HEK293 (cell line): Measurements from ENCODE around the gene HPDL.

Source experiments
- CTCF ChIA-PET: fragments of 350-600 bp; formaldehyde crosslinking; extraction: SDS; loops from one replicate; lab custom pipeline; 2021; ENCODE audit warnings: antibody characterized with exemption; lab: Yijun Ruan, JAX
- POLR2A ChIA-PET: fragments of 300-600 bp; formaldehyde crosslinking; extraction: SDS; loops from one replicate; lab custom pipeline; 2020; ENCODE audit warnings: antibody characterized with exemption, inconsistent platforms; lab: Yijun Ruan, JAX
- H3K27ac ChIP-seq: fragments of 200-500 bp; sonication (Bioruptor generic); 2 replicates; pipeline ENCODE4 v1.5.1; 2014; ENCODE audit warnings: low read depth, low read length, control low read depth, inconsistent platforms; ENCODE audit errors: extremely low read depth
- H3K36me3 ChIP-seq, 2 experiments: fragments of 200-500 bp in 1 of 2; sonication (Bioruptor generic) in 1 of 2; 1 replicate in 1 of 2; 2 replicates in 1 of 2; pipeline ENCODE4 v1.5.1; 2014 to 2017; ENCODE audit warnings: inconsistent platforms in 2 of 2, low read length in 2 of 2; ENCODE audit not compliant: control insufficient read depth in 2 of 2, insufficient read depth in 1 of 2
- H3K4me1 ChIP-seq: fragments of 200-500 bp; sonication (Bioruptor generic); 2 replicates; pipeline ENCODE4 v1.5.1; 2014; ENCODE audit warnings: mild to moderate bottlenecking, low read length, inconsistent platforms; ENCODE audit not compliant: control insufficient read depth, insufficient read depth
- H3K4me3 ChIP-seq: 2 replicates; pipeline ENCODE4 v1.5.1; 2011; ENCODE audit warnings: low read depth, mild to moderate bottlenecking, control low read depth, low read length, moderate library complexity
- H3K9me3 ChIP-seq: fragments of 200-500 bp; sonication (Bioruptor generic); 2 replicates; pipeline ENCODE4 v1.5.1; 2014; ENCODE audit warnings: low read depth, low read length, inconsistent platforms; ENCODE audit not compliant: control insufficient read depth, insufficient read depth
- FEZF1 ChIP-seq: fragments of 450-650 bp; formaldehyde crosslinking; IDR thresholded peaks from 2 replicates; pipeline ENCODE4 v1.5.1; 2016; ENCODE audit warnings: missing biosample characterization, missing genetic modification characterization
- HOXA7 ChIP-seq: sonication (generic); formaldehyde crosslinking; IDR thresholded peaks from 2 replicates; pipeline ENCODE4 v1.8.1; 2022; ENCODE audit warnings: missing genetic modification reagents, borderline replicate concordance
- PRDM2 ChIP-seq: fragments of 450-650 bp; formaldehyde crosslinking; IDR thresholded peaks from 2 replicates; pipeline ENCODE4 v1.5.1; 2016; ENCODE audit warnings: missing biosample characterization, missing genetic modification characterization, borderline replicate concordance
- REST ChIP-seq: fragments of 450-650 bp; formaldehyde crosslinking; IDR thresholded peaks from 2 replicates; pipeline ENCODE4 v1.5.1; 2016; ENCODE audit warnings: missing biosample characterization, missing genetic modification characterization
- YY2 ChIP-seq: fragments of 450-650 bp; formaldehyde crosslinking; IDR thresholded peaks from 2 replicates; pipeline ENCODE4 v1.5.1; 2016; ENCODE audit warnings: missing biosample characterization, missing genetic modification characterization
- ZFP3 ChIP-seq: fragments of 450-650 bp; formaldehyde crosslinking; IDR thresholded peaks from 2 replicates; pipeline ENCODE4 v1.5.1; 2016; ENCODE audit warnings: low read depth, missing biosample characterization, missing genetic modification characterization
- ZNF140 ChIP-seq: fragments of 450-650 bp; formaldehyde crosslinking; IDR thresholded peaks from 2 replicates; pipeline ENCODE4 v1.5.1; 2016; ENCODE audit warnings: missing biosample characterization, missing genetic modification characterization
- ZNF202 ChIP-seq: fragments of 450-650 bp; formaldehyde crosslinking; IDR thresholded peaks from 2 replicates; pipeline ENCODE4 v1.5.1; 2016; ENCODE audit warnings: missing biosample characterization, missing genetic modification characterization, borderline replicate concordance
- ZNF214 ChIP-seq: fragments of 450-650 bp; formaldehyde crosslinking; IDR thresholded peaks from 2 replicates; pipeline ENCODE4 v1.5.1; 2017; ENCODE audit warnings: missing biosample characterization, mild to moderate bottlenecking, missing genetic modification characterization, borderline replicate concordance
- ZNF221 ChIP-seq: fragments of 450-650 bp; formaldehyde crosslinking; IDR thresholded peaks from 2 replicates; pipeline ENCODE4 v1.5.1; 2017; ENCODE audit warnings: missing biosample characterization, missing genetic modification characterization, borderline replicate concordance
- ZNF24 ChIP-seq: fragments of 450-650 bp; formaldehyde crosslinking; IDR thresholded peaks from 2 replicates; pipeline ENCODE4 v1.5.1; 2016; ENCODE audit warnings: missing biosample characterization, missing genetic modification characterization
- ZNF266 ChIP-seq: fragments of 450-650 bp; formaldehyde crosslinking; IDR thresholded peaks from 2 replicates; pipeline ENCODE4 v1.5.1; 2016; ENCODE audit warnings: missing biosample characterization, missing genetic modification characterization, low read depth
- ZNF302 ChIP-seq: fragments of 450-650 bp; formaldehyde crosslinking; IDR thresholded peaks from 2 replicates; pipeline ENCODE4 v1.5.1; 2016; ENCODE audit warnings: missing biosample characterization, missing genetic modification characterization, low read depth
- ZNF423 ChIP-seq: fragments of 450-650 bp; formaldehyde crosslinking; IDR thresholded peaks from 2 replicates; pipeline ENCODE4 v1.5.1; 2016; ENCODE audit warnings: missing biosample characterization, missing genetic modification characterization
- ZNF426 ChIP-seq: fragments of 450-650 bp; formaldehyde crosslinking; IDR thresholded peaks from 2 replicates; pipeline ENCODE4 v1.5.1; 2017; ENCODE audit warnings: missing biosample characterization, missing genetic modification characterization, mild to moderate bottlenecking, inconsistent platforms, moderate library complexity
- ZNF558 ChIP-seq: fragments of 450-650 bp; formaldehyde crosslinking; IDR thresholded peaks from 2 replicates; pipeline ENCODE4 v1.5.1; 2016; ENCODE audit warnings: missing biosample characterization, missing genetic modification characterization
- ZNF626 ChIP-seq: fragments of 450-650 bp; sonication (Bioruptor Pico); formaldehyde crosslinking; IDR thresholded peaks from 2 replicates; pipeline ENCODE4 v1.5.1; 2018; ENCODE audit warnings: missing biosample characterization, missing genetic modification characterization, inconsistent platforms
- ZNF785 ChIP-seq: fragments of 450-650 bp; formaldehyde crosslinking; IDR thresholded peaks from 2 replicates; pipeline ENCODE4 v1.5.1; 2016; ENCODE audit warnings: missing biosample characterization, missing genetic modification characterization
- TF ChIP-seq, protein P1 (sequence below): fragments of 450-650 bp; formaldehyde crosslinking; IDR thresholded peaks from 2 replicates; pipeline ENCODE4 v1.5.1; 2016; ENCODE audit warnings: missing biosample characterization, missing genetic modification characterization, borderline replicate concordance
- TF ChIP-seq, protein P2 (sequence below): fragments of 450-650 bp; formaldehyde crosslinking; IDR thresholded peaks from 2 replicates; pipeline ENCODE4 v1.5.1; 2016; ENCODE audit warnings: missing biosample characterization, missing genetic modification characterization

Gene HPDL

DNA sequence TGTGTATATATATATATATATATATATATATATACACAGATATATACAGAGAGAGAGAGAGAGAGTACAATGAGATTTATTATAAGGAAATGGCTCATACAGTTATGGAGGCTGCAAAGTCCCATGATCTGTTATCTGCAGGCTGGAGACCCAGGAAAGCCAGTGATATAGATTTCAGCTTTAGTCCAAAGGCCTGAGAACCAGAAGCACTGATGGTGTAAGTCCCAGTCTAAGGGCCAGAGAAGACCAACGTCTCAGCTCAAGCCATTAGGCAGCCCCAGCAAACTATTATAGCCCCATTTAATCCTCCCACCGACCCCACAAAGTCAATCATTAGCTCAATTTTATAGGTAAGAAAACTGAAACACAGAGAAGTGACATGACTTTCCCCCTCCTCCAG, 35.0 kb upstream of the HPDL start:
- Histone ChIP-seq H3K4me1 (no peaks in the 10 kb centered on the region), H3K9me3 (no peaks in the 10 kb centered on the region), H3K36me3 (no peaks in the 10 kb centered on the region), H3K4me3 (no peak overlapping the region), H3K27ac (no peak overlapping the region)
- ChIA-PET POLR2A (no interaction called here), CTCF (interaction anchor here (0.9 to 13.3 kb wide), 4 partner anchors 8 to 276 kb away, joined by 3 to 304 read pairs (median 8); partner anchors contain the start of genes HECTD3 and UROD)
- TF ChIP-seq ZNF423 (tag by site-specific recombination), result no peak
- no peak for TF ChIP-seq ZNF626 (tag by site-specific recombination)
- TF ChIP-seq ZNF302 (tag by site-specific recombination), result no peak
- no peak for TF ChIP-seq ZNF266 (tag by site-specific recombination)
- TF ChIP-seq ZNF785, result no peak
- no peak for TF ChIP-seq ZNF214
- TF ChIP-seq, protein P1, sequence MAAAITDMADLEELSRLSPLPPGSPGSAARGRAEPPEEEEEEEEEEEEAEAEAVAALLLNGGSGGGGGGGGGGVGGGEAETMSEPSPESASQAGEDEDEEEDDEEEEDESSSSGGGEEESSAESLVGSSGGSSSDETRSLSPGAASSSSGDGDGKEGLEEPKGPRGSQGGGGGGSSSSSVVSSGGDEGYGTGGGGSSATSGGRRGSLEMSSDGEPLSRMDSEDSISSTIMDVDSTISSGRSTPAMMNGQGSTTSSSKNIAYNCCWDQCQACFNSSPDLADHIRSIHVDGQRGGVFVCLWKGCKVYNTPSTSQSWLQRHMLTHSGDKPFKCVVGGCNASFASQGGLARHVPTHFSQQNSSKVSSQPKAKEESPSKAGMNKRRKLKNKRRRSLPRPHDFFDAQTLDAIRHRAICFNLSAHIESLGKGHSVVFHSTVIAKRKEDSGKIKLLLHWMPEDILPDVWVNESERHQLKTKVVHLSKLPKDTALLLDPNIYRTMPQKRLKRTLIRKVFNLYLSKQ, result no peak
- TF ChIP-seq, protein P2, sequence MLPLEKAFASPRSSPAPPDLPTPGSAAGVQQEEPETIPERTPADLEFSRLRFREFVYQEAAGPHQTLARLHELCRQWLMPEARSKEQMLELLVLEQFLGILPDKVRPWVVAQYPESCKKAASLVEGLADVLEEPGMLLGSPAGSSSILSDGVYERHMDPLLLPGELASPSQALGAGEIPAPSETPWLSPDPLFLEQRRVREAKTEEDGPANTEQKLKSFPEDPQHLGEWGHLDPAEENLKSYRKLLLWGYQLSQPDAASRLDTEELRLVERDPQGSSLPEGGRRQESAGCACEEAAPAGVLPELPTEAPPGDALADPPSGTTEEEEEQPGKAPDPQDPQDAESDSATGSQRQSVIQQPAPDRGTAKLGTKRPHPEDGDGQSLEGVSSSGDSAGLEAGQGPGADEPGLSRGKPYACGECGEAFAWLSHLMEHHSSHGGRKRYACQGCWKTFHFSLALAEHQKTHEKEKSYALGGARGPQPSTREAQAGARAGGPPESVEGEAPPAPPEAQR, result no peak
- TF ChIP-seq ZNF221 (tag by site-specific recombination), result no peak
- TF ChIP-seq YY2 (tag by site-specific recombination), result no peak
- no peak for TF ChIP-seq HOXA7 (CRISPR knock-in tag)
- TF ChIP-seq ZNF24 (tag by site-specific recombination), result no peak

- no peak overlapping the region for H3K27ac ChIP-seq
- H3K9me3 ChIP-seq, result no peaks in the 10 kb centered on the region
- ChIA-PET POLR2A (interaction anchor here (0.6 kb wide), 1 partner anchor 504 kb away, joined by 4 read pairs; no protein-coding TSS in a partner anchor), CTCF (interaction anchor here (0.5 to 13.3 kb wide), 5 partner anchors 21 to 373 kb away, joined by 3 to 304 read pairs (median 3); partner anchors contain the start of genes HECTD3 and UROD)
- H3K36me3 ChIP-seq, result no peaks in the 10 kb centered on the region
- no peaks in the 10 kb centered on the region for H3K4me1 ChIP-seq
- no peak for TF ChIP-seq REST
- TF ChIP-seq PRDM2 (tag by site-specific recombination), result no peak
- TF ChIP-seq FEZF1 (tag by site-specific recombination), result no peak
- no peak for TF ChIP-seq ZNF202 (tag by site-specific recombination)
- TF ChIP-seq, protein P2, result no peak
- no peak for TF ChIP-seq ZFP3 (tag by site-specific recombination)
- TF ChIP-seq ZNF426 (tag by site-specific recombination), result no peak
- no peak for TF ChIP-seq ZNF140
- TF ChIP-seq ZNF558 (tag by site-specific recombination), result no peak
- TF ChIP-seq, all 188 proteins: peak for 0
- no peak overlapping the region for H3K4me3 ChIP-seq
Observed at GRCh38 chr1:45297666-45298356, 28.9 kb upstream of the HPDL start.
